PFSK-1 (cell line): ENCODE measurements around the gene CNKSR2.

Experiments used
- FOXP2 ChIP-seq: optimal IDR thresholded peaks from 2 replicates; pipeline ENCODE3; 2011; ENCODE audit warnings: borderline replicate concordance, control low read depth, inconsistent platforms; ENCODE audit not compliant: insufficient read depth; ENCODE audit errors: extremely low read length, extremely low read depth
- POLR2AphosphoS5 ChIP-seq: IDR thresholded peaks from 2 replicates; pipeline ENCODE4 v1.6.1; 2012; ENCODE audit warnings: low read depth, mild to moderate bottlenecking, control low read depth, low read length, moderate library complexity
- REST ChIP-seq, 2 experiments: IDR thresholded peaks; 2 replicates each; pipeline versions ENCODE4 v1.6.1 to v1.8.0; 2011 to 2012; ENCODE audit warnings: low read depth in 2 of 2, low read length in 2 of 2, control low read depth in 1 of 2, inconsistent platforms in 1 of 2, mild to moderate bottlenecking in 1 of 2, moderate library complexity in 1 of 2; ENCODE audit not compliant: insufficient read depth in 1 of 2
- SIN3A ChIP-seq: IDR thresholded peaks from 2 replicates; pipeline ENCODE4 v1.6.1; 2012; ENCODE audit warnings: mild to moderate bottlenecking, low read length, moderate library complexity, borderline replicate concordance; ENCODE audit not compliant: insufficient read depth
- TAF1 ChIP-seq: IDR thresholded peaks from 2 replicates; pipeline ENCODE4 v1.6.1; 2012; ENCODE audit warnings: low read length, control low read depth, borderline replicate concordance; ENCODE audit not compliant: insufficient read depth

The CNKSR2 gene

GRCh38 chrX:21481761-21482160, 107.5 kb downstream of the CNKSR2 start:
- TF ChIP-seq REST (IDR thresholded peaks at IDR 0.05; ENCODE audit: insufficient read depth in 1 of 2, low read depth in 2 of 2, low read length in 2 of 2) (no peak), POLR2AphosphoS5 (no peak), SIN3A (no peak), TAF1 (no peak), FOXP2 (no peak)

- no peak for TF ChIP-seq REST (IDR thresholded peaks at IDR 0.05; ENCODE audit: insufficient read depth in 1 of 2, low read depth in 2 of 2, low read length in 2 of 2)
Measured at GRCh38 chrX:21487832-21488231, 113.6 kb downstream of the CNKSR2 start.

- TF ChIP-seq POLR2AphosphoS5 (no peak), SIN3A (no peak), FOXP2 (no peak), REST (IDR thresholded peaks at IDR 0.05; ENCODE audit: insufficient read depth in 1 of 2, low read depth in 2 of 2, low read length in 2 of 2) (no peak)
Measured at GRCh38 chrX:21490341-21490740, 116.1 kb downstream of the CNKSR2 start.

- no peak for TF ChIP-seq SIN3A
- TF ChIP-seq POLR2AphosphoS5: no peak
- no peak for TF ChIP-seq REST (IDR thresholded peaks at IDR 0.05; ENCODE audit: insufficient read depth in 1 of 2, low read depth in 2 of 2, low read length in 2 of 2)
- TF ChIP-seq TAF1: no peak
- no peak for TF ChIP-seq FOXP2
Measured at GRCh38 chrX:21493226-21493830, 119.1 kb downstream of the CNKSR2 start.

- TF ChIP-seq TAF1: no peak
- TF ChIP-seq FOXP2: no peak
- no peak for TF ChIP-seq SIN3A
- no peak for TF ChIP-seq POLR2AphosphoS5
- no peak for TF ChIP-seq REST (IDR thresholded peaks at IDR 0.05; ENCODE audit: insufficient read depth in 1 of 2, low read depth in 2 of 2, low read length in 2 of 2)
Measured at GRCh38 chrX:21503593-21503992, 129.4 kb downstream of the CNKSR2 start.
